Gastrocnemius medialis (tissue), 4 donors: ENCODE results near the gene RBMS3. TPM values are rescaled to one million over a fixed set of nuclear protein-coding genes. Genes with fewer than 3 reads are reported as not detected.

Experiments
- ATAC-seq, 2 donors: fragments of 150-250 bp; one replicate each; pipeline ENCODE4 v1.9.1; 2016
- DNase-seq, 2 donors: peaks; one replicate each; pipeline ENCODE4 v3.0.0-alpha.2; 2019
- H3K27ac ChIP-seq, 4 donors: fragments of 200-600 bp; sonication (generic); 1 replicate in 1 of 4; 2 replicates in 3 of 4; pipeline ENCODE4 v1.5.1; 2016 to 2018; ENCODE audit warnings: mild to moderate bottlenecking in 2 of 4, moderate library complexity in 1 of 4
- H3K27me3 ChIP-seq, 3 donors: fragments of 200-600 bp; sonication (generic) in 2 of 3; 1 replicate in 1 of 3; 2 replicates in 2 of 3; pipeline versions ENCODE4 v1.5.1 to v1.6.0; 2016 to 2019; ENCODE audit warnings: mild to moderate bottlenecking in 1 of 3, moderate library complexity in 1 of 3
- H3K36me3 ChIP-seq, 2 donors: fragments of 200-600 bp; sonication (generic) in 1 of 2; one replicate each; pipeline ENCODE4 v1.5.1; 2017 to 2018
- H3K4me1 ChIP-seq, 2 donors: fragments of 200-600 bp; sonication (generic) in 1 of 2; one replicate each; pipeline ENCODE4 v1.5.1; 2016 to 2017; ENCODE audit warnings: mild to moderate bottlenecking in 2 of 2
- H3K4me3 ChIP-seq, 4 donors: fragments of 200-600 bp; sonication (generic) in 3 of 4; 1 replicate in 1 of 4; 2 replicates in 3 of 4; pipeline ENCODE4 v1.5.1; 2016 to 2019; ENCODE audit warnings: mild to moderate bottlenecking in 2 of 4
- H3K9me3 ChIP-seq, 3 donors: fragments of 200-600 bp; sonication (generic) in 2 of 3; 1 replicate in 1 of 3; 2 replicates in 2 of 3; pipeline ENCODE4 v1.5.1; 2016 to 2019
- POLR2A ChIP-seq, 2 donors: fragments of 450-650 bp; IDR thresholded peaks; one replicate each; pipeline ENCODE4 v1.6.1; 2017; ENCODE audit warnings: antibody characterized with exemption in 2 of 2, mild to moderate bottlenecking in 2 of 2, moderate library complexity in 2 of 2
- in situ Hi-C, 4 donors: fragments of 200-750 bp; cut with MboI; loops; one replicate each; pipeline versions ENCODE4 v1.15.0 to v1.8.0; 2017; ENCODE audit warnings: low sequenced_read_pairs in 4 of 4
- intact Hi-C: fragments of 100-400 bp; cut with DNase I; formaldehyde crosslinking; loops from one replicate; pipeline ENCODE4 v1.15.1; 2023; ENCODE audit warnings: low total_unique reads
- total RNA-seq, 4 donors: library from RNA; depleted of rRNA; stranded (reverse); fragments of >200 nt; gene quantifications; one replicate each; pipeline versions ENCODE4 v1.1.0 to v1.2.3, GENCODE V29; 2016
- TF ChIP-seq, protein P1 (sequence below), 5 experiments: fragments of 450-650 bp in 3 of 5; fragments of 200-600 bp in 2 of 5; sonication (generic) in 2 of 5; IDR thresholded peaks in 4 of 5; conservative IDR thresholded peaks in 1 of 5; 1 replicate in 4 of 5; 2 replicates in 1 of 5; pipeline ENCODE4 v1.5.1; 2016 to 2019; ENCODE audit warnings: antibody characterized with exemption in 5 of 5, mild to moderate bottlenecking in 3 of 5, moderate library complexity in 3 of 5

Gene RBMS3
- total RNA-seq, 4 donors from 2014 or later = 16.1 to 38.8 (median 22.7) TPM

DNA sequence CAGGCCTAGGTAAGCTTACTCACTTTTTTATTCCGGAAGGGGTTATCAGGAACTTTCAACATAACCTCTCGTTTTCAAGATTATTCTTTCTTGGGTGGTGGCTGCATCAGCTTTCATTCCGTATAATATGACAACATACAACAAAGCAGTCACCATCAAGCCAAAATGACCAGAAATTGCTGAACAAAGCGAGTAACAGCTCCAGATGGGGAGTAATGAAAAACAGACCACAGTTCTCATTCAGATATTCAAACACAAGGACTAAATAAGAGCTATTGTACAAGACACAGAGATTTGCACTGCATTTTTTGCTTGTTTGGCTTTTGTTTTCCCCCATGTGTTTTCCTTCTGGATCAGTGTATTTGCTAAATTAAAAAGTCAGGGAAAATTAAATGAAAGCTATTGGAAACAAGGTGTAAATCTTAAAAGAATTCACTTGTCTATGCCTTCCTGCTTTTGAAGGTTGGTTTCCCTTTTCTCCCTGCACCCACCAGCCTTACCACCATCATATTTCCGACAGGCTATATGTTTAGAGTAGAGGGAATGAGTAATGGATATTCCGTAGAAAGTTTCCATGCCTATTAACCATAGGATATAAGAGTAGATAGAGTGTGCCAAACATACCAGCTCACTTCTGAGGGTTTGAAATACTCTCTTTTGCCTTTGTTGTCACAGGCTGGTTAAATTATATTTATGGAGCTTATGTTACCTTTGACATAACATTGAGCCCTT, 213.6 kb downstream of the RBMS3 start:
- Histone ChIP-seq H3K27me3 (no peaks in the 10 kb centered on the region), H3K4me1 (no peaks in the 10 kb centered on the region), H3K4me3 (no peak overlapping the region), H3K9me3 (no peaks in the 10 kb centered on the region), H3K36me3 (no peaks in the 10 kb centered on the region), H3K27ac (no peak overlapping the region)
- peak in 1 of 2 donors; percentile 26 for ATAC-seq
- in situ Hi-C loops = no loop called here
- TF ChIP-seq POLR2A (IDR thresholded peaks at IDR 0.05) = no peak
- TF ChIP-seq, protein P1, sequence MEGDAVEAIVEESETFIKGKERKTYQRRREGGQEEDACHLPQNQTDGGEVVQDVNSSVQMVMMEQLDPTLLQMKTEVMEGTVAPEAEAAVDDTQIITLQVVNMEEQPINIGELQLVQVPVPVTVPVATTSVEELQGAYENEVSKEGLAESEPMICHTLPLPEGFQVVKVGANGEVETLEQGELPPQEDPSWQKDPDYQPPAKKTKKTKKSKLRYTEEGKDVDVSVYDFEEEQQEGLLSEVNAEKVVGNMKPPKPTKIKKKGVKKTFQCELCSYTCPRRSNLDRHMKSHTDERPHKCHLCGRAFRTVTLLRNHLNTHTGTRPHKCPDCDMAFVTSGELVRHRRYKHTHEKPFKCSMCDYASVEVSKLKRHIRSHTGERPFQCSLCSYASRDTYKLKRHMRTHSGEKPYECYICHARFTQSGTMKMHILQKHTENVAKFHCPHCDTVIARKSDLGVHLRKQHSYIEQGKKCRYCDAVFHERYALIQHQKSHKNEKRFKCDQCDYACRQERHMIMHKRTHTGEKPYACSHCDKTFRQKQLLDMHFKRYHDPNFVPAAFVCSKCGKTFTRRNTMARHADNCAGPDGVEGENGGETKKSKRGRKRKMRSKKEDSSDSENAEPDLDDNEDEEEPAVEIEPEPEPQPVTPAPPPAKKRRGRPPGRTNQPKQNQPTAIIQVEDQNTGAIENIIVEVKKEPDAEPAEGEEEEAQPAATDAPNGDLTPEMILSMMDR (IDR thresholded peaks at IDR 0.05 in 4 of 5, conservative IDR thresholded peaks at IDR 0.05 in 1 of 5) = no peak
- intact Hi-C loops = no loop called here
- DNase-seq = no peak

- Histone ChIP-seq H3K4me1 (no peaks in the 10 kb centered on the region), H3K27me3 (no peaks in the 10 kb centered on the region), H3K27ac (no peak overlapping the region), H3K9me3 (no peaks in the 10 kb centered on the region), H3K36me3 (no peaks in the 10 kb centered on the region), H3K4me3 (no peak overlapping the region)
- intact Hi-C loops = no loop called here
- DNase-seq = no peak
- TF ChIP-seq, protein P1 (IDR thresholded peaks at IDR 0.05 in 4 of 5, conservative IDR thresholded peaks at IDR 0.05 in 1 of 5) = no peak
- no peak for TF ChIP-seq POLR2A (IDR thresholded peaks at IDR 0.05)
- in situ Hi-C loops = no loop called here
- ATAC-seq = no peak
Measured at GRCh38 chr3:29497282-29497681, 216.4 kb downstream of the RBMS3 start.

DNA sequence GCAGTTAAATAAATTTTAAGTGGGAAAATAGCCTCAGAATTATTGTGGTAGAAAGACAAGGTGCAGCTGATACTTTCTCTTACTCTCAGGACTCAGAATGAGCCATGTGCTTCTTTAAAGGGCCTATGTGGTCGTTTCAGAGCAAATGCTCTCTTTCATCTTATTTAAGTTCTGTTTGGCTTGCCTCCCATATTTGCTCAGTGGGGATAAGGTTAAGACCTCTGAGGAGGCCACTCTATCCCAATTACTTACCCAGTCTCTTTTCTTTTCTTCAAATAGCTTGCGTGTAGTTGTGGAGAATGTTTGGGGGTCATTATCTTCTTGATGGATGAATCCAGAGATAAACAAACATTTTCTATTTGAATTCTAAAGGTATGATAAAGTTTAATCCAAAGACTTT, 221.9 kb downstream of the RBMS3 start:
- in situ Hi-C loops (no loop called here), intact Hi-C loops (no loop called here)
- ATAC-seq (no peak), DNase-seq (no peak)
- no peaks in the 10 kb centered on the region for H3K36me3 ChIP-seq
- no peak overlapping the region for H3K4me3 ChIP-seq
- H3K27ac ChIP-seq = peak overlapping the region in 3 of 4 donors; percentile 64 to 68 (median 68)
- H3K9me3 ChIP-seq = no peaks in the 10 kb centered on the region
- peaks cover 20 to 28% of the 10 kb centered on the region in 2 donors for H3K4me1 ChIP-seq
- TF ChIP-seq, protein P1 (IDR thresholded peaks at IDR 0.05 in 4 of 5, conservative IDR thresholded peaks at IDR 0.05 in 1 of 5) = no peak
- no peak for TF ChIP-seq POLR2A (IDR thresholded peaks at IDR 0.05)
- no peaks in the 10 kb centered on the region for H3K27me3 ChIP-seq

DNA sequence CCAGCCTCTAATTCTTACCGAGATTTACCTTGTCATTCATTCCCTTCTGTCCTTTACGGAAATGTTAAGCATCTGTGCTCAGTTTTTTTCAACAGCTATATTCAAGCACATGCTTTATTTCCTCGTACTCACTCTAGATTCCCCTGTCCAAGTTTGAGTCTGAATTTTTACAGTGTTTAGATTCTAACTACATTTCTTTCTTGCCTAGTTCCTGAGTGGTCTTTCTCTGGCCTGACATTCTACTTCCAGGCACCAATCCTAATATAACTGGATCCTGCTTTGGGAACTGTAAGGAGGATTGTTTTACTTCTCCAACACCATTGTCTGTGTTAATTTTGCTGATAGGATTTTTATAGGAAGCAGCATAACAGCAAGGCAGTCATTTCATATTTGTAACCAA, 222.4 kb downstream of the RBMS3 start:
- H3K27me3 ChIP-seq = no peaks in the 10 kb centered on the region
- ATAC-seq (no peak), DNase-seq (no peak)
- TF ChIP-seq, protein P1 (IDR thresholded peaks at IDR 0.05 in 4 of 5, conservative IDR thresholded peaks at IDR 0.05 in 1 of 5) = no peak
- no peak for TF ChIP-seq POLR2A (IDR thresholded peaks at IDR 0.05)
- H3K27ac ChIP-seq = peak overlapping the region; percentile 44 to 68 (median 66)
- intact Hi-C loops = no loop called here
- in situ Hi-C loops = no loop called here
- H3K36me3 ChIP-seq = no peaks in the 10 kb centered on the region
- no peak overlapping the region for H3K4me3 ChIP-seq
- peaks cover 20 to 28% of the 10 kb centered on the region in 2 donors for H3K4me1 ChIP-seq
- no peaks in the 10 kb centered on the region for H3K9me3 ChIP-seq
